22Rv1 (cell line): Measurements from ENCODE around the gene YAP1.

Experiments
- ZFX ChIP-seq: fragments of 450-650 bp; IDR thresholded peaks from 2 replicates; pipeline ENCODE4 v1.6.1; 2017; ENCODE audit warnings: antibody characterized with exemption, borderline replicate concordance
- TF ChIP-seq, protein P1 (sequence below): fragments of 450-650 bp; IDR thresholded peaks from 2 replicates; pipeline ENCODE4 v1.5.1; 2017; ENCODE audit warnings: mild to moderate bottlenecking

DNA sequence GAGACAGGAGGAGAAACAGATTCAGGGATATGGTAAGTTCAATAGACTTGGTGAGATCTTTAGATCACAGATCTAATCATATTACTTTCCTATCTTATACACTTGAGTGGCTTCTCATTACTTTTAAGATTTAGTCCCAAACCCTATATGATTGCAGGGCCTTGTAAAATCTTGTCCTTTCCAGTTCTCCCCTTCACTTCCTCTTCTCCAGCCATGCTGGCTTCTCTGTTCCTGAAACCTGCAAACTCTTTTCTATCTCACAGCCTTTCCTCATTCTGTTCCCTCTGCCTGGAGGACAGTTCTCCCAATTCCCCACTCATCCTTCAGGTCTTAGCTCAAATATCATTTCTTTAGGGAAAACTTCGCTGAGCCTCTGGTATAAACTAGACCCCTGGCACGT, 141.2 kb downstream of the YAP1 start:
- TF ChIP-seq, protein P1, sequence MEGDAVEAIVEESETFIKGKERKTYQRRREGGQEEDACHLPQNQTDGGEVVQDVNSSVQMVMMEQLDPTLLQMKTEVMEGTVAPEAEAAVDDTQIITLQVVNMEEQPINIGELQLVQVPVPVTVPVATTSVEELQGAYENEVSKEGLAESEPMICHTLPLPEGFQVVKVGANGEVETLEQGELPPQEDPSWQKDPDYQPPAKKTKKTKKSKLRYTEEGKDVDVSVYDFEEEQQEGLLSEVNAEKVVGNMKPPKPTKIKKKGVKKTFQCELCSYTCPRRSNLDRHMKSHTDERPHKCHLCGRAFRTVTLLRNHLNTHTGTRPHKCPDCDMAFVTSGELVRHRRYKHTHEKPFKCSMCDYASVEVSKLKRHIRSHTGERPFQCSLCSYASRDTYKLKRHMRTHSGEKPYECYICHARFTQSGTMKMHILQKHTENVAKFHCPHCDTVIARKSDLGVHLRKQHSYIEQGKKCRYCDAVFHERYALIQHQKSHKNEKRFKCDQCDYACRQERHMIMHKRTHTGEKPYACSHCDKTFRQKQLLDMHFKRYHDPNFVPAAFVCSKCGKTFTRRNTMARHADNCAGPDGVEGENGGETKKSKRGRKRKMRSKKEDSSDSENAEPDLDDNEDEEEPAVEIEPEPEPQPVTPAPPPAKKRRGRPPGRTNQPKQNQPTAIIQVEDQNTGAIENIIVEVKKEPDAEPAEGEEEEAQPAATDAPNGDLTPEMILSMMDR = no peak
- TF ChIP-seq ZFX = no peak
